GM23338 (cell line): ENCODE results near the gene ALB. TPM values are rescaled to one million over a fixed set of nuclear protein-coding genes. Genes with fewer than 3 reads are reported as not detected.

Experiments used
- ATAC-seq: fragments of 200-7000 bp; cut with Tn5 transposase; 3 replicates; pipeline ENCODE4 v1.9.1; 2020
- DNase-seq: peaks from one replicate; pipeline ENCODE4 v3.0.0-alpha.2; 2015; ENCODE audit warnings: low spot score
- H2AFZ ChIP-seq: fragments of 200-600 bp; sonication (generic); 2 replicates; pipeline ENCODE4 v1.8.0; 2016; ENCODE audit warnings: antibody characterized with exemption, mild to moderate bottlenecking, moderate library complexity
- H3F3A ChIP-seq: fragments of 200-600 bp; sonication (generic); replicated peaks from 2 replicates; pipeline ENCODE4 v1.8.0; 2017; ENCODE audit warnings: antibody characterized with exemption, mixed run types, low read depth
- H3K27ac ChIP-seq: fragments of 200-600 bp; sonication (generic); 2 replicates; pipeline ENCODE4 v1.6.1; 2016; ENCODE audit warnings: low read depth
- H3K27me3 ChIP-seq: fragments of 200-600 bp; sonication (generic); 2 replicates; pipeline ENCODE4 v1.8.0; 2016; ENCODE audit warnings: mild to moderate bottlenecking, mixed run types, moderate library complexity; ENCODE audit not compliant: insufficient read depth
- H3K36me3 ChIP-seq: fragments of 200-600 bp; sonication (generic); 2 replicates; pipeline ENCODE4 v1.8.0; 2016; ENCODE audit warnings: mild to moderate bottlenecking; ENCODE audit not compliant: insufficient read depth
- H3K4me1 ChIP-seq: fragments of 200-600 bp; sonication (generic); 2 replicates; pipeline ENCODE4 v1.8.0; 2016; ENCODE audit warnings: mild to moderate bottlenecking, moderate library complexity; ENCODE audit not compliant: insufficient read depth
- H3K4me2 ChIP-seq: fragments of 200-600 bp; sonication (generic); 2 replicates; pipeline ENCODE4 v1.7.1; 2017; ENCODE audit warnings: mixed run types
- H3K4me3 ChIP-seq: fragments of 200-600 bp; sonication (generic); 2 replicates; pipeline ENCODE4 v1.6.1; 2016; ENCODE audit warnings: mixed run types
- H3K79me2 ChIP-seq: fragments of 200-600 bp; sonication (generic); replicated peaks from 2 replicates; pipeline ENCODE4 v1.8.0; 2017; ENCODE audit warnings: mild to moderate bottlenecking; ENCODE audit not compliant: insufficient read depth
- H3K9me2 ChIP-seq: fragments of 200-600 bp; sonication (generic); 2 replicates; pipeline ENCODE4 v1.8.0; 2017; ENCODE audit not compliant: insufficient read depth
- H4K20me1 ChIP-seq: fragments of 200-600 bp; sonication (generic); replicated peaks from 2 replicates; pipeline ENCODE4 v1.8.0; 2017; ENCODE audit warnings: mild to moderate bottlenecking; ENCODE audit not compliant: insufficient read depth
- H3K27ac Mint-ChIP-seq: 2 replicates; pipeline ENCODE4 v1.8.0; 2020; ENCODE audit warnings: inconsistent platforms, mild to moderate bottlenecking, moderate library complexity, mixed read lengths
- H3K27me3 Mint-ChIP-seq: 3 replicates; pipeline ENCODE4 v1.8.0; 2022; ENCODE audit warnings: low read depth, mild to moderate bottlenecking, moderate library complexity, mixed read lengths, inconsistent platforms; ENCODE audit not compliant: insufficient read depth, poor library complexity
- H3K36me3 Mint-ChIP-seq: 3 replicates; pipeline ENCODE4 v1.8.0; 2021; ENCODE audit warnings: low read depth, mild to moderate bottlenecking, inconsistent platforms, moderate library complexity, mixed read lengths
- H3K4me1 Mint-ChIP-seq: 3 replicates; pipeline ENCODE4 v1.8.0; 2020; ENCODE audit warnings: mild to moderate bottlenecking, inconsistent platforms, mixed read lengths
- H3K4me3 Mint-ChIP-seq: 3 replicates; pipeline ENCODE4 v1.8.0; 2021; ENCODE audit warnings: moderate library complexity, mild to moderate bottlenecking, inconsistent platforms, mixed read lengths
- H3K9me3 Mint-ChIP-seq: 3 replicates; pipeline ENCODE4 v1.8.0; 2020; ENCODE audit warnings: moderate library complexity, mild to moderate bottlenecking, inconsistent platforms, mixed read lengths
- CREB1 ChIP-seq: fragments of 250-450 bp; sonication (Bioruptor Pico); IDR thresholded peaks from 2 replicates; pipeline ENCODE4 v1.5.0; 2020; ENCODE audit warnings: low read depth, mild to moderate bottlenecking, moderate library complexity
- EZH2 ChIP-seq: fragments of 200-600 bp; sonication (generic); IDR thresholded peaks from one replicate; pipeline ENCODE4 v1.8.0; 2017; ENCODE audit warnings: antibody characterized with exemption, mild to moderate bottlenecking, low read depth; ENCODE audit not compliant: unreplicated experiment
- NANOG ChIP-seq: IDR thresholded peaks from 2 replicates; pipeline ENCODE4 v1.6.1; 2016; ENCODE audit warnings: antibody characterized with exemption, borderline replicate concordance
- STAT1 ChIP-seq: IDR thresholded peaks from one replicate; pipeline ENCODE4 v1.6.1; 2016; ENCODE audit warnings: antibody characterized with exemption; ENCODE audit not compliant: unreplicated experiment
- ZNF114 ChIP-seq: fragments of 250-450 bp; sonication (Bioruptor Pico); IDR thresholded peaks from 2 replicates; pipeline ENCODE4 v1.5.0; 2020; ENCODE audit warnings: mild to moderate bottlenecking, moderate library complexity
- ZNF331 ChIP-seq: fragments of 250-450 bp; sonication (Bioruptor Pico); IDR thresholded peaks from 2 replicates; pipeline ENCODE4 v1.5.0; 2020; ENCODE audit warnings: low read depth, mild to moderate bottlenecking, moderate library complexity
- polyA plus RNA-seq: library from polyadenylated mRNA; unstranded; fragments of >200 nt; fragmentation: Nextera tagmentation; extraction: Ambion mirVana; gene quantifications from 2 replicates; pipeline ENCODE4 v1.2.1, GENCODE V29; 2016
- total RNA-seq: library from RNA; depleted of rRNA; stranded (reverse); fragments of >200 nt; shearing (Covaris generic); gene quantifications from 2 replicates; pipeline ENCODE4 v1.2.3, GENCODE V29; 2014
- TF ChIP-seq, protein P1 (sequence below): IDR thresholded peaks from one replicate; pipeline ENCODE4 v1.6.1; 2018; ENCODE audit warnings: antibody characterized with exemption; ENCODE audit not compliant: unreplicated experiment
- TF ChIP-seq, protein P2 (sequence below): fragments of 250-450 bp; sonication (Bioruptor Pico); IDR thresholded peaks from 2 replicates; pipeline ENCODE4 v1.5.0; 2020; ENCODE audit warnings: mild to moderate bottlenecking, moderate library complexity
- TF ChIP-seq, protein P3 (sequence below): IDR thresholded peaks from 2 replicates; pipeline ENCODE4 v1.6.1; 2016; ENCODE audit warnings: antibody characterized with exemption

Gene ALB
- total and polyA plus RNA-seq, 2 experiments from 2014 or later, result not detected

DNA sequence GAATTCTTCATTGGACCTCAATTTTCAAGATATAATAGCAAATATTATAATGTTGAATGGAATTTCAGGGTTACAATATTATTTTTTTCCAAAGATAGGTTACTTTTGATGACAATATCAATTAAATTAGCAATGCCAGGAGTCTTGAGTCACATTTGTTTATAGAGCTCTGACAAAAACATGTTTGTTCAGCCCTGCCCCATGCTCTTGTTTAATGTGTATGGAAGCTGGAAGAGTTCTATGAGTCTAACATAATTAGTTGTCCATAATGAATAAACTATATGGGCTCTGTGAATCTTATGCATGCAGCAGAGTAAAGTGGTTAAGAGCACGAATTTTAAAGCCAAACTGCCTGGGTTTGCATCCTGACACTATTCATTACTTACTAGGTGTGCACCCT is 22.9 kb upstream of the ALB start (continued):
- TF ChIP-seq, protein P1, sequence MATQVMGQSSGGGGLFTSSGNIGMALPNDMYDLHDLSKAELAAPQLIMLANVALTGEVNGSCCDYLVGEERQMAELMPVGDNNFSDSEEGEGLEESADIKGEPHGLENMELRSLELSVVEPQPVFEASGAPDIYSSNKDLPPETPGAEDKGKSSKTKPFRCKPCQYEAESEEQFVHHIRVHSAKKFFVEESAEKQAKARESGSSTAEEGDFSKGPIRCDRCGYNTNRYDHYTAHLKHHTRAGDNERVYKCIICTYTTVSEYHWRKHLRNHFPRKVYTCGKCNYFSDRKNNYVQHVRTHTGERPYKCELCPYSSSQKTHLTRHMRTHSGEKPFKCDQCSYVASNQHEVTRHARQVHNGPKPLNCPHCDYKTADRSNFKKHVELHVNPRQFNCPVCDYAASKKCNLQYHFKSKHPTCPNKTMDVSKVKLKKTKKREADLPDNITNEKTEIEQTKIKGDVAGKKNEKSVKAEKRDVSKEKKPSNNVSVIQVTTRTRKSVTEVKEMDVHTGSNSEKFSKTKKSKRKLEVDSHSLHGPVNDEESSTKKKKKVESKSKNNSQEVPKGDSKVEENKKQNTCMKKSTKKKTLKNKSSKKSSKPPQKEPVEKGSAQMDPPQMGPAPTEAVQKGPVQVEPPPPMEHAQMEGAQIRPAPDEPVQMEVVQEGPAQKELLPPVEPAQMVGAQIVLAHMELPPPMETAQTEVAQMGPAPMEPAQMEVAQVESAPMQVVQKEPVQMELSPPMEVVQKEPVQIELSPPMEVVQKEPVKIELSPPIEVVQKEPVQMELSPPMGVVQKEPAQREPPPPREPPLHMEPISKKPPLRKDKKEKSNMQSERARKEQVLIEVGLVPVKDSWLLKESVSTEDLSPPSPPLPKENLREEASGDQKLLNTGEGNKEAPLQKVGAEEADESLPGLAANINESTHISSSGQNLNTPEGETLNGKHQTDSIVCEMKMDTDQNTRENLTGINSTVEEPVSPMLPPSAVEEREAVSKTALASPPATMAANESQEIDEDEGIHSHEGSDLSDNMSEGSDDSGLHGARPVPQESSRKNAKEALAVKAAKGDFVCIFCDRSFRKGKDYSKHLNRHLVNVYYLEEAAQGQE, result no peak
- TF ChIP-seq, protein P2, sequence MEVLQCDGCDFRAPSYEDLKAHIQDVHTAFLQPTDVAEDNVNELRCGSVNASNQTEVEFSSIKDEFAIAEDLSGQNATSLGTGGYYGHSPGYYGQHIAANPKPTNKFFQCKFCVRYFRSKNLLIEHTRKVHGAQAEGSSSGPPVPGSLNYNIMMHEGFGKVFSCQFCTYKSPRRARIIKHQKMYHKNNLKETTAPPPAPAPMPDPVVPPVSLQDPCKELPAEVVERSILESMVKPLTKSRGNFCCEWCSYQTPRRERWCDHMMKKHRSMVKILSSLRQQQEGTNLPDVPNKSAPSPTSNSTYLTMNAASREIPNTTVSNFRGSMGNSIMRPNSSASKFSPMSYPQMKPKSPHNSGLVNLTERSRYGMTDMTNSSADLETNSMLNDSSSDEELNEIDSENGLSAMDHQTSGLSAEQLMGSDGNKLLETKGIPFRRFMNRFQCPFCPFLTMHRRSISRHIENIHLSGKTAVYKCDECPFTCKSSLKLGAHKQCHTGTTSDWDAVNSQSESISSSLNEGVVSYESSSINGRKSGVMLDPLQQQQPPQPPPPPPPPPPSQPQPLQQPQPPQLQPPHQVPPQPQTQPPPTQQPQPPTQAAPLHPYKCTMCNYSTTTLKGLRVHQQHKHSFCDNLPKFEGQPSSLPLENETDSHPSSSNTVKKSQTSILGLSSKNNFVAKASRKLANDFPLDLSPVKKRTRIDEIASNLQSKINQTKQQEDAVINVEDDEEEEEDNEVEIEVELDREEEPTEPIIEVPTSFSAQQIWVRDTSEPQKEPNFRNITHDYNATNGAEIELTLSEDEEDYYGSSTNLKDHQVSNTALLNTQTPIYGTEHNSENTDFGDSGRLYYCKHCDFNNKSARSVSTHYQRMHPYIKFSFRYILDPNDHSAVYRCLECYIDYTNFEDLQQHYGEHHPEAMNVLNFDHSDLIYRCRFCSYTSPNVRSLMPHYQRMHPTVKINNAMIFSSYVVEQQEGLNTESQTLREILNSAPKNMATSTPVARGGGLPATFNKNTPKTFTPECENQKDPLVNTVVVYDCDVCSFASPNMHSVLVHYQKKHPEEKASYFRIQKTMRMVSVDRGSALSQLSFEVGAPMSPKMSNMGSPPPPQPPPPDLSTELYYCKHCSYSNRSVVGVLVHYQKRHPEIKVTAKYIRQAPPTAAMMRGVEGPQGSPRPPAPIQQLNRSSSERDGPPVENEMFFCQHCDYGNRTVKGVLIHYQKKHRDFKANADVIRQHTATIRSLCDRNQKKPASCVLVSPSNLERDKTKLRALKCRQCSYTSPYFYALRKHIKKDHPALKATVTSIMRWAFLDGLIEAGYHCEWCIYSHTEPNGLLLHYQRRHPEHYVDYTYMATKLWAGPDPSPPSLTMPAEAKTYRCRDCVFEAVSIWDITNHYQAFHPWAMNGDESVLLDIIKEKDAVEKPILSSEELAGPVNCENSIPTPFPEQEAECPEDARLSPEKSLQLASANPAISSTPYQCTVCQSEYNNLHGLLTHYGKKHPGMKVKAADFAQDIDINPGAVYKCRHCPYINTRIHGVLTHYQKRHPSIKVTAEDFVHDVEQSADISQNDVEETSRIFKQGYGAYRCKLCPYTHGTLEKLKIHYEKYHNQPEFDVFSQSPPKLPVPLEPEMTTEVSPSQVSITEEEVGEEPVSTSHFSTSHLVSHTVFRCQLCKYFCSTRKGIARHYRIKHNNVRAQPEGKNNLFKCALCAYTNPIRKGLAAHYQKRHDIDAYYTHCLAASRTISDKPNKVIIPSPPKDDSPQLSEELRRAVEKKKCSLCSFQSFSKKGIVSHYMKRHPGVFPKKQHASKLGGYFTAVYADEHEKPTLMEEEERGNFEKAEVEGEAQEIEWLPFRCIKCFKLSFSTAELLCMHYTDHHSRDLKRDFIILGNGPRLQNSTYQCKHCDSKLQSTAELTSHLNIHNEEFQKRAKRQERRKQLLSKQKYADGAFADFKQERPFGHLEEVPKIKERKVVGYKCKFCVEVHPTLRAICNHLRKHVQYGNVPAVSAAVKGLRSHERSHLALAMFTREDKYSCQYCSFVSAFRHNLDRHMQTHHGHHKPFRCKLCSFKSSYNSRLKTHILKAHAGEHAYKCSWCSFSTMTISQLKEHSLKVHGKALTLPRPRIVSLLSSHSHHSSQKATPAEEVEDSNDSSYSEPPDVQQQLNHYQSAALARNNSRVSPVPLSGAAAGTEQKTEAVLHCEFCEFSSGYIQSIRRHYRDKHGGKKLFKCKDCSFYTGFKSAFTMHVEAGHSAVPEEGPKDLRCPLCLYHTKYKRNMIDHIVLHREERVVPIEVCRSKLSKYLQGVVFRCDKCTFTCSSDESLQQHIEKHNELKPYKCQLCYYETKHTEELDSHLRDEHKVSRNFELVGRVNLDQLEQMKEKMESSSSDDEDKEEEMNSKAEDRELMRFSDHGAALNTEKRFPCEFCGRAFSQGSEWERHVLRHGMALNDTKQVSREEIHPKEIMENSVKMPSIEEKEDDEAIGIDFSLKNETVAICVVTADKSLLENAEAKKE (CRISPR knock-in tag), result no peak
- TF ChIP-seq CREB1 (CRISPR knock-in tag), result no peak

DNA sequence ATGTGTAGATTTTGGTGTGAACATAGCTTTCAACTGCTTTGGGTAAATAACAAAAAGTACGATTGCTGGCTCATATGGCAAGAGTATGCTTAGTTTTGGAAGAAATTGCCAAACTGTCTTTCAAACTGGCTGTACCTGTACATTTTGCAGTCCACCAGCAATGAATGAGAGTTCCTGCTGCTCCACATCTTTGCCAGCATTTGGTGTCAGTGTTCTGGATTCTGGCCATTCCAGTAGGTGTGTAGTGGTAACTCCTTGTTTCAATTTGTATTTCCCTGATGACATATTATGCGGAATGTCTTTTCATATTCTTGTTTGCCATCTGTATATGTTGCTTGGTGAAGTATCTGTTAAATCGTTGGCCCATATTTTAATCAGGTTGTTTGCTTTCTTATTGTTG is 20.6 kb upstream of the ALB start:
- H3K9me3 Mint-ChIP-seq, result 0 out of 3 replicates have a peak, but pooled peaks cover 4% of the 10 kb centered on the region
- H3K27ac Mint-ChIP-seq, result no peak overlapping the region
- Histone ChIP-seq H4K20me1 (no peaks in the 10 kb centered on the region), H3K27me3 (no peaks in the 10 kb centered on the region), H2AFZ (no peak overlapping the region), H3K79me2 (no peaks in the 10 kb centered on the region), H3F3A (no peaks in the 10 kb centered on the region), H3K4me1 (no peaks in the 10 kb centered on the region), H3K9me2 (no peaks in the 10 kb centered on the region), H3K4me3 (no peak overlapping the region), H3K27ac (no peak overlapping the region), H3K36me3 (no peaks in the 10 kb centered on the region), H3K4me2 (no peak overlapping the region)
- H3K36me3 Mint-ChIP-seq, result peaks cover 3% of the 10 kb centered on the region; the same call in 1 of the 3 replicates
- no peaks in the 10 kb centered on the region for H3K4me1 Mint-ChIP-seq
- no peak for DNase-seq
- ATAC-seq, result no peak
- no peaks in the 10 kb centered on the region for H3K27me3 Mint-ChIP-seq
- H3K4me3 Mint-ChIP-seq, result no peak overlapping the region
- TF ChIP-seq NANOG, result no peak
- TF ChIP-seq ZNF114, result no peak
- TF ChIP-seq EZH2, result no peak
- TF ChIP-seq STAT1, result no peak
- TF ChIP-seq CREB1 (CRISPR knock-in tag), result no peak
- no peak for TF ChIP-seq ZNF331 (CRISPR knock-in tag)
- TF ChIP-seq, protein P3, sequence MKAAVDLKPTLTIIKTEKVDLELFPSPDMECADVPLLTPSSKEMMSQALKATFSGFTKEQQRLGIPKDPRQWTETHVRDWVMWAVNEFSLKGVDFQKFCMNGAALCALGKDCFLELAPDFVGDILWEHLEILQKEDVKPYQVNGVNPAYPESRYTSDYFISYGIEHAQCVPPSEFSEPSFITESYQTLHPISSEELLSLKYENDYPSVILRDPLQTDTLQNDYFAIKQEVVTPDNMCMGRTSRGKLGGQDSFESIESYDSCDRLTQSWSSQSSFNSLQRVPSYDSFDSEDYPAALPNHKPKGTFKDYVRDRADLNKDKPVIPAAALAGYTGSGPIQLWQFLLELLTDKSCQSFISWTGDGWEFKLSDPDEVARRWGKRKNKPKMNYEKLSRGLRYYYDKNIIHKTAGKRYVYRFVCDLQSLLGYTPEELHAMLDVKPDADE, result no peak
